Endothelial cell (in vitro differentiated cells): ENCODE data around the gene EHMT1. TPM values are rescaled to one million over a fixed set of nuclear protein-coding genes. Genes with fewer than 3 reads are reported as not detected.
"Not testable (repeated sequence)": the region's sequence is repeated elsewhere in the genome, so short reads cannot be mapped to it uniquely, and the experiment has no call there.

Experiments
- DNase-seq: peaks from one replicate; pipeline ENCODE4 v3.0.0; 2021; ENCODE audit warnings: low spot score
- H3K27ac Mint-ChIP-seq: one replicate; pipeline ENCODE4 v1.8.0; 2021; ENCODE audit warnings: mixed read lengths, inconsistent platforms; ENCODE audit not compliant: unreplicated experiment
- H3K27me3 Mint-ChIP-seq: one replicate; pipeline ENCODE4 v1.8.0; 2021; ENCODE audit warnings: mild to moderate bottlenecking, moderate library complexity, mixed read lengths, inconsistent platforms; ENCODE audit not compliant: unreplicated experiment
- H3K36me3 Mint-ChIP-seq: one replicate; pipeline ENCODE4 v1.8.0; 2021; ENCODE audit warnings: mild to moderate bottlenecking, low read depth, mixed read lengths, inconsistent platforms; ENCODE audit not compliant: unreplicated experiment
- H3K4me1 Mint-ChIP-seq: one replicate; pipeline ENCODE4 v1.8.0; 2021; ENCODE audit warnings: mild to moderate bottlenecking, mixed read lengths, inconsistent platforms; ENCODE audit not compliant: unreplicated experiment
- H3K4me3 Mint-ChIP-seq: one replicate; pipeline ENCODE4 v1.8.0; 2021; ENCODE audit warnings: mild to moderate bottlenecking, mixed read lengths, inconsistent platforms; ENCODE audit not compliant: unreplicated experiment
- H3K9me3 Mint-ChIP-seq: one replicate; pipeline ENCODE4 v1.8.0; 2021; ENCODE audit warnings: mixed read lengths, inconsistent platforms; ENCODE audit not compliant: unreplicated experiment
- CTCF ChIP-seq: fragments of 200-600 bp; sonication (generic); IDR thresholded peaks from one replicate; pipeline ENCODE4 v1.5.0; 2021; ENCODE audit warnings: antibody characterized with exemption; ENCODE audit not compliant: unreplicated experiment
- total RNA-seq: library from RNA; stranded (reverse); fragmentation: NEBNext Ultra II Directional; extraction: Animal tissue kit (Norgen Biotek cat#: 25700); gene quantifications from one replicate; pipeline ENCODE4 v1.2.1, GENCODE V29; 2021; ENCODE audit not compliant: unreplicated experiment

EHMT1 gene
- total RNA-seq, 1 donor from 2014 or later = 120 TPM

- Mint-ChIP-seq H3K27ac (no peak overlapping the region), H3K9me3 (no peaks in the 10 kb centered on the region), H3K4me3 (peak overlapping the region; percentile 90), H3K36me3 (peaks cover 19% of the 10 kb centered on the region), H3K4me1 (no peaks in the 10 kb centered on the region), H3K27me3 (peaks cover 14% of the 10 kb centered on the region)
- TF ChIP-seq CTCF = no peak
- DNase-seq = no peak
These were observed 29.2 kb upstream of the EHMT1 start for GRCh38 chr9:137589441-137590122.

GRCh38 chr9:137590123-137590468 is 28.7 kb upstream of the EHMT1 start:
- Mint-ChIP-seq H3K27me3 (peaks cover 14% of the 10 kb centered on the region), H3K9me3 (no peaks in the 10 kb centered on the region), H3K4me1 (no peaks in the 10 kb centered on the region), H3K27ac (no peak overlapping the region), H3K4me3 (no peak overlapping the region), H3K36me3 (peaks cover 19% of the 10 kb centered on the region)
- no peak for DNase-seq
- TF ChIP-seq CTCF = no peak

- Mint-ChIP-seq H3K4me3 (peak within 1 kb of the TSS; percentile 95), H3K4me1 (no peaks in the 10 kb centered on the region), H3K36me3 (peaks cover 19% of the 10 kb centered on the region), H3K27me3 (peaks cover 14% of the 10 kb centered on the region), H3K9me3 (no peaks in the 10 kb centered on the region), H3K27ac (peak within 1 kb of the TSS; percentile 61)
- no peak for TF ChIP-seq CTCF
- DNase-seq = peak; percentile 94
These were observed 28.1 kb upstream of the EHMT1 start, which contains the start of gene ZMYND19 for GRCh38 chr9:137590469-137591383. Gene ZMYND19 (minus strand): TSS chr9:137590512. CDS start chr9:137590263, 249 bp downstream.

GRCh38 chr9:137592767-137593166 is 26.0 kb upstream of the EHMT1 start:
- DNase-seq = no peak
- Mint-ChIP-seq H3K4me3 (no peak overlapping the region), H3K4me1 (no peaks in the 10 kb centered on the region), H3K9me3 (no peaks in the 10 kb centered on the region), H3K36me3 (peaks cover 4% of the 10 kb centered on the region), H3K27ac (no peak overlapping the region), H3K27me3 (peaks cover 11% of the 10 kb centered on the region)
- TF ChIP-seq CTCF = no peak

- H3K4me1 Mint-ChIP-seq = no peaks in the 10 kb centered on the region
- H3K27ac Mint-ChIP-seq = no peak overlapping the region
- no peak overlapping the region for H3K4me3 Mint-ChIP-seq
- H3K36me3 Mint-ChIP-seq = peaks cover under 1% of the 10 kb centered on the region
- TF ChIP-seq CTCF = no peak
- peaks cover 6% of the 10 kb centered on the region for H3K27me3 Mint-ChIP-seq
- no peaks in the 10 kb centered on the region for H3K9me3 Mint-ChIP-seq
- DNase-seq = no peak
These were observed 25.6 kb upstream of the EHMT1 start for GRCh38 chr9:137593176-137593575.

- not testable (repeated sequence) for H3K27me3 Mint-ChIP-seq, H3K9me3 Mint-ChIP-seq, H3K27ac Mint-ChIP-seq, DNase-seq, H3K4me3 Mint-ChIP-seq, H3K36me3 Mint-ChIP-seq, H3K4me1 Mint-ChIP-seq
These were observed 22.2 kb upstream of the EHMT1 start for GRCh38 chr9:137596577-137596976.
